H1 (cell line): ENCODE measurements around the gene GPD1L. TPM values are rescaled to one million over a fixed set of nuclear protein-coding genes. Genes with fewer than 3 reads are reported as not detected.

Experiments used
- CTCF ChIA-PET: fragments of 300-600 bp; sonication (Branson Sonifier 250); formaldehyde crosslinking; loops from one replicate; lab custom pipeline; 2021; ENCODE audit not compliant: partially characterized antibody; lab: Charles Lee
- POLR2A ChIA-PET: fragments of 300-600 bp; sonication (Branson Sonifier 250); formaldehyde crosslinking; loops from one replicate; lab custom pipeline; 2021; ENCODE audit warnings: inconsistent platforms; ENCODE audit not compliant: partially characterized antibody; lab: Charles Lee
- DNase-seq, 2 experiments: peaks; one replicate each; pipeline versions ENCODE4 v3.0.0 to v3.0.0-alpha.2; 2010 to 2022; ENCODE audit warnings: low spot score in 2 of 2, low read depth in 1 of 2, mixed read lengths in 1 of 2
- FAIRE-seq: peaks from 2 replicates; lab custom pipeline; 2011; peaks lifted over from hg19 to GRCh38; lab: Jason Lieb, UNC
- H2AFZ ChIP-seq: 2 replicates; pipeline ENCODE4 v1.8.1; 2012; ENCODE audit warnings: low read length, inconsistent platforms
- H2AK5ac ChIP-seq: 2 replicates; pipeline ENCODE4 v1.6.1; 2013; ENCODE audit warnings: low read depth, low read length
- H2BK120ac ChIP-seq: replicated peaks from 2 replicates; pipeline ENCODE3; 2013; ENCODE audit warnings: low read depth, low read length, inconsistent platforms
- H2BK12ac ChIP-seq: 2 replicates; pipeline ENCODE4 v1.6.1; 2013; ENCODE audit warnings: low read depth, low read length
- H2BK15ac ChIP-seq: 2 replicates; pipeline ENCODE4 v1.6.1; 2013; ENCODE audit warnings: low read length
- H2BK20ac ChIP-seq: 2 replicates; pipeline ENCODE4 v1.6.1; 2013; ENCODE audit warnings: low read length
- H2BK5ac ChIP-seq: 2 replicates; pipeline ENCODE4 v1.6.1; 2013; ENCODE audit warnings: low read depth, low read length
- H3K14ac ChIP-seq: 2 replicates; pipeline ENCODE4 v1.6.1; 2013; ENCODE audit warnings: inconsistent platforms; ENCODE audit not compliant: insufficient read length
- H3K18ac ChIP-seq: 2 replicates; pipeline ENCODE4 v1.6.1; 2013; ENCODE audit warnings: low read length; ENCODE audit errors: extremely low read depth
- H3K23ac ChIP-seq: 2 replicates; pipeline ENCODE4 v1.6.1; 2013; ENCODE audit warnings: inconsistent platforms; ENCODE audit not compliant: insufficient read length
- H3K23me2 ChIP-seq: 2 replicates; pipeline ENCODE4 v1.6.1; 2013; ENCODE audit warnings: low read depth, low read length
- H3K27ac ChIP-seq: 2 replicates; pipeline ENCODE4 v1.6.1; 2011; ENCODE audit warnings: low read depth, low read length, inconsistent platforms
- H3K27me3 ChIP-seq, 4 experiments: replicated peaks in 1 of 4; 1 replicate in 1 of 4; 2 replicates in 3 of 4; pipeline versions ENCODE4 v1.6.1 to v1.8.1; 2011 to 2013; ENCODE audit warnings: low read length in 3 of 4, mild to moderate bottlenecking in 3 of 4, inconsistent platforms in 2 of 4, mixed read lengths in 2 of 4, moderate library complexity in 1 of 4; ENCODE audit not compliant: control insufficient read depth in 3 of 4, insufficient read depth in 3 of 4; ENCODE audit errors: extremely low read depth in 1 of 4
- H3K36me3 ChIP-seq, 4 experiments: 2 replicates each; pipeline versions ENCODE4 v1.6.1 to v1.8.1; 2011 to 2013; ENCODE audit warnings: mild to moderate bottlenecking in 4 of 4, low read length in 3 of 4, moderate library complexity in 2 of 4, control low read depth in 1 of 4, inconsistent platforms in 1 of 4; ENCODE audit not compliant: insufficient read depth in 4 of 4, control insufficient read depth in 2 of 4
- H3K4ac ChIP-seq: replicated peaks from 2 replicates; pipeline ENCODE3; 2013; ENCODE audit warnings: low read length, low read depth, mixed read lengths, inconsistent platforms; ENCODE audit not compliant: insufficient read length
- H3K4me1 ChIP-seq, 4 experiments: replicated peaks in 1 of 4; 1 replicate in 1 of 4; 2 replicates in 3 of 4; pipeline versions ENCODE4 v1.6.1 to v1.8.1; 2011 to 2013; ENCODE audit warnings: low read length in 3 of 4, inconsistent platforms in 2 of 4, mixed read lengths in 1 of 4; ENCODE audit not compliant: insufficient read depth in 4 of 4, control insufficient read depth in 3 of 4
- H3K4me2 ChIP-seq, 2 experiments: 2 replicates each; pipeline versions ENCODE4 v1.6.1 to v1.8.1; 2011 to 2013; ENCODE audit warnings: low read depth in 2 of 2, low read length in 2 of 2, control low read depth in 1 of 2, inconsistent platforms in 1 of 2, mild to moderate bottlenecking in 1 of 2; ENCODE audit not compliant: insufficient read depth in 1 of 2
- H3K4me3 ChIP-seq, 4 experiments: fragments of 200-600, 300-600 bp in 1 of 4; sonication (generic), shearing (Covaris generic), sonication (Bioruptor Twin) in 1 of 4; 2 replicates each; pipeline versions ENCODE4 v1.5.1 to v1.8.1; 2011 to 2016; ENCODE audit warnings: low read length in 4 of 4, low read depth in 3 of 4, control low read depth in 2 of 4, inconsistent platforms in 2 of 4, mild to moderate bottlenecking in 2 of 4, mixed read lengths in 1 of 4, moderate library complexity in 1 of 4; ENCODE audit not compliant: insufficient read depth in 2 of 4; ENCODE audit errors: extremely low read depth in 1 of 4
- H3K56ac ChIP-seq: replicated peaks from 2 replicates; pipeline ENCODE3; 2013; ENCODE audit warnings: low read depth, mild to moderate bottlenecking, mixed read lengths, low read length, inconsistent platforms; ENCODE audit not compliant: insufficient read length
- H3K79me1 ChIP-seq: 2 replicates; pipeline ENCODE4 v1.6.1; 2013; ENCODE audit warnings: low read depth, low read length, control low read depth
- H3K79me2 ChIP-seq, 2 experiments: 2 replicates each; pipeline versions ENCODE4 v1.6.1 to v1.8.1; 2012 to 2013; ENCODE audit warnings: low read length in 2 of 2, mild to moderate bottlenecking in 2 of 2, inconsistent platforms in 1 of 2; ENCODE audit not compliant: insufficient read depth in 2 of 2, control insufficient read depth in 1 of 2
- H3K9ac ChIP-seq, 4 experiments: replicated peaks in 1 of 4; 1 replicate in 1 of 4; 2 replicates in 3 of 4; pipeline versions ENCODE4 v1.6.1 to v1.8.1; 2011 to 2013; ENCODE audit warnings: low read depth in 3 of 4, low read length in 3 of 4, control low read depth in 2 of 4, mild to moderate bottlenecking in 2 of 4, moderate library complexity in 2 of 4, inconsistent platforms in 1 of 4; ENCODE audit errors: extremely low read depth in 1 of 4
- H3K9me3 ChIP-seq, 2 experiments: 2 replicates each; pipeline versions ENCODE4 v1.6.1 to v1.8.1; 2012 to 2013; ENCODE audit warnings: mild to moderate bottlenecking in 2 of 2, moderate library complexity in 2 of 2, control low read depth in 1 of 2, inconsistent platforms in 1 of 2, low read depth in 1 of 2, low read length in 1 of 2, mixed read lengths in 1 of 2; ENCODE audit not compliant: insufficient read depth in 2 of 2
- H4K20me1 ChIP-seq, 2 experiments: replicated peaks in 1 of 2; 2 replicates each; pipeline versions ENCODE3 to v1.8.1; 2011 to 2013; ENCODE audit warnings: inconsistent platforms in 2 of 2, low read length in 2 of 2, mild to moderate bottlenecking in 1 of 2; ENCODE audit not compliant: insufficient read depth in 2 of 2, control insufficient read depth in 1 of 2
- H4K5ac ChIP-seq: 2 replicates; pipeline ENCODE4 v1.6.1; 2013; ENCODE audit warnings: low read length, low read depth, mixed read lengths, inconsistent platforms; ENCODE audit not compliant: insufficient read length
- H4K8ac ChIP-seq: 2 replicates; pipeline ENCODE4 v1.8.0; 2013; ENCODE audit warnings: mild to moderate bottlenecking, moderate library complexity, low read length, inconsistent platforms; ENCODE audit not compliant: insufficient read depth; ENCODE audit errors: extremely low read depth
- H4K91ac ChIP-seq: replicated peaks from 2 replicates; pipeline ENCODE3; 2013; ENCODE audit warnings: low read length, mixed read lengths, inconsistent platforms; ENCODE audit not compliant: insufficient read length
- ATF3 ChIP-seq: IDR thresholded peaks from 2 replicates; pipeline ENCODE4 v1.6.1; 2011; ENCODE audit warnings: low read depth, mild to moderate bottlenecking, low read length; ENCODE audit not compliant: insufficient read depth
- BCL11A ChIP-seq, 2 experiments: IDR thresholded peaks; one replicate each; pipeline ENCODE4 v1.6.1; 2011; ENCODE audit warnings: low read depth in 2 of 2, low read length in 2 of 2, mild to moderate bottlenecking in 2 of 2
- CBX8 ChIP-seq: fragments of 300-800, 300-1000 bp; sonication (generic); IDR thresholded peaks from 2 replicates; pipeline ENCODE4 v1.7.1; 2016; ENCODE audit warnings: low read depth, low read length, borderline replicate concordance
- CEBPB ChIP-seq: IDR thresholded peaks from 2 replicates; pipeline ENCODE4 v1.6.1; 2012; ENCODE audit warnings: low read depth, low read length
- E2F6 ChIP-seq: IDR thresholded peaks from 2 replicates; pipeline ENCODE4 v1.6.1; 2012; ENCODE audit warnings: inconsistent platforms
- KDM1A ChIP-seq: fragments of 200-600, 300-600 bp; sonication (generic); IDR thresholded peaks from 2 replicates; pipeline ENCODE4 v1.7.1; 2016; ENCODE audit warnings: mild to moderate bottlenecking, low read length, borderline replicate concordance
- NRF1 ChIP-seq: IDR thresholded peaks from 2 replicates; pipeline ENCODE4 v1.6.1; 2011; ENCODE audit warnings: mild to moderate bottlenecking, low read depth, low read length, improper control_type of control experiment
- POLR2AphosphoS5 ChIP-seq: IDR thresholded peaks from 2 replicates; pipeline ENCODE4 v1.6.1; 2011; ENCODE audit warnings: low read depth, low read length
- SIN3A ChIP-seq, 2 experiments: IDR thresholded peaks in 1 of 2; conservative IDR thresholded peaks in 1 of 2; 2 replicates each; pipeline ENCODE4 v1.6.1; 2011 to 2012; ENCODE audit warnings: low read length in 2 of 2, improper control_type of control experiment in 1 of 2, low read depth in 1 of 2, mild to moderate bottlenecking in 1 of 2
- SP1 ChIP-seq: IDR thresholded peaks from 2 replicates; pipeline ENCODE4 v1.6.1; 2011; ENCODE audit warnings: low read depth, low read length
- WGBS, 2 experiments: shearing (Covaris generic) in 1 of 2; methylation state at CpG; one replicate each; pipeline versions ENCODE4 v1.1.6 to v1.1.7; 2013 to 2015; ENCODE audit warnings: low lambda C conversion rate in 2 of 2, mixed read lengths in 2 of 2, inconsistent platforms in 1 of 2, low coverage in 1 of 2, missing lambda C conversion rate in 1 of 2; ENCODE audit not compliant: insufficient replicate concordance in 2 of 2, insufficient coverage in 1 of 2, insufficient read length in 1 of 2; ENCODE audit errors: extremely low coverage in 1 of 2, missing lambda C conversion rate in 1 of 2; 5-methylcytosine and 5-hydroxymethylcytosine counted together
- polyA plus RNA-seq, 7 experiments: library from polyadenylated mRNA; depleted of rRNA in 3 of 7; stranded (reverse) in 5 of 7; unstranded in 2 of 7; fragments of >200 nt in 5 of 7; fragments of 200-250 nt in 2 of 7; gene quantifications; 1 replicate in 5 of 7; 2 replicates in 1 of 7; 4 replicates in 1 of 7; pipeline versions ENCODE4 v1.2.1 to v1.2.3, GENCODE V29; 2011 to 2013; ENCODE audit warnings: missing spikeins in 2 of 7, mixed read lengths in 2 of 7
- total RNA-seq: library from RNA; stranded (reverse); fragmentation: NEBNext Ultra II Directional; extraction: Animal tissue kit (Norgen Biotek cat#: 25700); gene quantifications from 2 replicates; pipeline ENCODE4 v1.2.1, GENCODE V29; 2021

Gene GPD1L
- total and polyA plus RNA-seq, 2 of the 8 experiments (the other 6 are each of a cell fraction or from before 2014, with no cell fraction given): 2.4 to 8.4 TPM

- Histone ChIP-seq H2BK120ac (no peak overlapping the region), H3K14ac (no peak overlapping the region), H3K4me3 (no peak overlapping the region), H2BK20ac (no peak overlapping the region), H2BK5ac (no peak overlapping the region), H2BK15ac (no peak overlapping the region), H3K79me2 (no peaks in the 10 kb centered on the region), H3K9me3 (peaks cover 12 to 15% of the 10 kb centered on the region in 2 experiments), H3K4me1 (no peaks in the 10 kb centered on the region), H2BK12ac (no peak overlapping the region), H3K4ac (no peak overlapping the region), H3K18ac (no peak overlapping the region), H2AK5ac (no peak overlapping the region), H3K4me2 (no peak overlapping the region), H3K36me3 (peaks cover 0 to 10% (median 2%) of the 10 kb centered on the region in 4 experiments; a peak in 1 of 8 replicates), H3K56ac (no peak overlapping the region), H3K27ac (no peak overlapping the region), H2AFZ (no peak overlapping the region), H3K23ac (no peak overlapping the region), H3K79me1 (no peaks in the 10 kb centered on the region), H4K5ac (no peak overlapping the region), H3K9ac (no peak overlapping the region)
- no peak for DNase-seq
- 93% methylated on average over 4 of the region's 4 CpGs; no CpG with 5 or more reads in 1 of the 2 experiments for WGBS, 2 experiments
- ChIA-PET CTCF (interaction anchor here (1.3 kb wide), 1 partner anchor 16 kb away, joined by 3 read pairs; no protein-coding TSS in a partner anchor), POLR2A (no interaction called here)
- TF ChIP-seq POLR2AphosphoS5 (no peak), BCL11A (IDR thresholded peaks at IDR 0.05; ENCODE audit: low read depth in 2 of 2, low read length in 2 of 2) (no peak), CBX8 (no peak), ATF3 (no peak), E2F6 (no peak), NRF1 (no peak), SP1 (no peak), KDM1A (no peak), CEBPB (no peak), SIN3A (conservative IDR thresholded peaks at IDR 0.05 in 1 of 2, IDR thresholded peaks at IDR 0.05 in 1 of 2; ENCODE audit: low read depth in 1 of 2, low read length in 2 of 2) (no peak)
- TF ChIP-seq, all 59 proteins: peak for 0
- H4K8ac ChIP-seq: no peak overlapping the region; the same call in 1 of the 2 replicates
- no peaks in the 10 kb centered on the region for H4K20me1 ChIP-seq
- no peaks in the 10 kb centered on the region for H3K27me3 ChIP-seq
- H4K91ac ChIP-seq: no peak overlapping the region
- H3K23me2 ChIP-seq: no peaks in the 10 kb centered on the region
- FAIRE-seq: no peak
Measured at GRCh38 chr3:32166654-32167053, 60.2 kb downstream of the GPD1L start.
